HG02981 (cell line): ENCODE results near the gene XYLB.

Experiments
- ATAC-seq: cut with Tn5 transposase; IDR thresholded peaks from one replicate; pipeline ENCODE4 v1.9.1; 2021; ENCODE audit warnings: mild to moderate bottlenecking, moderate library complexity; ENCODE audit not compliant: unreplicated experiment

XYLB gene

DNA sequence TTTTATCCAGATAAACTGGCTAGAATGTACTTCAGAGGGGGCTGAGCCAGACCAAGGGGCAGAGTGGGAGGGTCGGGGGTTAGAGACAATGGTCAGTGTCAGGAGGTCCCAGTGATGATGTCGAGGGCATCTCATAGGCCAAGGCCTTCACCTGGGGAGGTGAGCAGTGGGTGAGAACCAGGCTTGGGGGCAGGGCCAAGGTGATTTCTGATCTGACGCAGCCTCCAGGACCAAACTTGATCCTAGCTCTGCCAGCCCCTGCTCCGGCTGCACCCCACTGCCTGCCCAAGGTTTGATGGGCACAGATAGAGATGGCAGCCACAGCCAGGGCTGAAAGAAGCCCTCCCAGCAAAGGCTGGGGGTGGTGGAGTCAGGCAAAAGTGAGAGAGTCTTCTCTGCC lies 14.9 kb downstream of the XYLB start:
- ATAC-seq = no peak

- no peak for ATAC-seq
These were observed 16.2 kb downstream of the XYLB start for GRCh38 chr3:38362825-38363224.

- no peak for ATAC-seq
These were observed 18.3 kb downstream of the XYLB start for GRCh38 chr3:38364721-38365400.

GRCh38 chr3:38365469-38366062 lies 19.0 kb downstream of the XYLB start:
- no peak for ATAC-seq

GRCh38 chr3:38366082-38366481 lies 19.5 kb downstream of the XYLB start:
- ATAC-seq = no peak

- no peak for ATAC-seq
These were observed 21.2 kb downstream of the XYLB start for GRCh38 chr3:38367779-38368178.

DNA sequence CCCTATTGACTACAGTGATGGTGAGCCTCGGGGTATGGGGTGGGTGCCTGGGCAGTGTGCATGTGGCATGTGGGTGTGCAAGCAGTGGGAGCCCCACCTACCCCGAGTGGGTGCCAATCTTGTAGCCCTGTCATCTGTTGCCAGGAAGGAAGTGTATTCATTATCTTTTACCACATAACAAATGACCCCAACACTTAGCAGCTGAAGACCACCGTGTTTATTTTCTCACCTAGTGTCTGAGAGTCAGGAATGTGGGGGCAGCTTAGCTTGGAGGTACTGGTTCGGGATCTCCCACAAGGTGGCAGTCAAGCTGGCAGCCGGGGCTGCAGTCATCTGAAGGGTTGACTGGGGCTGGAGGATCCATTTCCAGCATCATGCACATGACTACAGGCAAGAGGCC lies 21.7 kb downstream of the XYLB start:
- ATAC-seq = no peak

DNA sequence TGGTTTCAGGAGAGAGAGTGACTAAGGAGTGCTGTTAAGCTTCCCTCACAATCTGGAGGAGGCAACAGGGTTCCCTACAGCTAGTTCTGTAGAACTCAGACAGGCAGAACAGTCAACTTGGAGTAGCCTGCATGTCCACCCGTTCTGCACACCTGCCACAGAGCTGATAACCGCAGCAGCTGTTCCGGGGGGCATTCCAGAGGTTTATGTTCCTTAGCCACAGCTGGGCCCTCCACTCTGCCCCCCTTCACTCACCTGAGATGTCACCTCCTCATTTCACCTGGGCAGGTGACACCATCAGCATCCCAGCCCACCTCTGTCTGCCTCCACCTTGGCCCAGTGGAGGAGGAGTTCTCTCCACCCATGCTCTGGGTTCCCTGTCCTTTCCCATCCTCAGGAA lies 22.6 kb downstream of the XYLB start:
- no peak for ATAC-seq

GRCh38 chr3:38370149-38370548 lies 23.6 kb downstream of the XYLB start:
- no peak for ATAC-seq

DNA sequence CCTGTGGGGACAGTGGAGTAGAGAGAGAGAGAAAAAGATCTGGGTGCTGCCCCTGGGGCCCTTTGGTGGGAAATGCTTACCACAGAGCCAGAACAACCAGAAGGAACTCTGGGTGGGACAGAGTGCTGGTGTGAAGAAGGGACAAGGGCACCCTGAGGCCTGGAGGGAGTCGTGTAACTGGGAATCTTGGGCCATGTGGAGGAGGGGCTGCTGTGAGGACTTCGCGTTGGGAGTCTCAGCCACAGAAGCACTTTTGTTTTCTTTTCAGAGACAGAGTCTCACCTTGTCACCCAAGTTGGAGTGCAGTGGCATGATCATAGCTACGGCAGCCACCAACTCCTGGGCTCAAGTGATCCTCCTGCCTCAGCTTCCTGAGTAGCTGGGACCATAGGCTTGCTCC lies 24.3 kb downstream of the XYLB start:
- no peak for ATAC-seq

DNA sequence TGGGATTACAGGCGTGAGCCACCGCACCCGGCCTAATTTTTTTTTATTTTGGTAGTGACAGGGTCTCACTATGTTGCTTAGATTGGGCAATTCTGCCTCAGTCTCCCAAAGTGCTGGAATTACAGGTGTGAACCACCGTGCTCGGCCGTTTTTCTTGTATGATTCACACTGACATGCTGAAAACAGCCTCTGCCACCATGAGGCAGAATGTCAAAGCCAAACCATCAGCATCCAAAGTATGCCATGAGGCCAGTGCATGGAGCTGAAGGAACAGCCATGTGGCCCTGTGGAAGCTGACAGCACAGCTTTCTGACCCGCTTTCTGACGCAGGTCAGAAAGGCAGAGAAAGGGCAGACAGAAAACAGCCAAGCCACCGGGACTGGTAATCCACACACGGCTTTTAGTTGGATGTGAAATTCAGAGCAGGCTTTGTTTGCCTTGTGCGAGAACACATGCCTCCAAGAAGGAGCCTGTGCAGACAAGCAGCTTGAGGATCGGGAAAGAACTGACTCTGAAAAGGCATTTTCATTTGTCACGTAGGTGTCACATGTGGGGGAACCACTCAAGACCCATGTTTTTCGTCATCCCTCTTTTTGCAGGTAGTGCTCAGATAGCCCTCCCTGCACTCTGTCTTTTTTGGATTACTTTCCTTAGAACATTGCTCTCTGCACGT lies 25.1 kb downstream of the XYLB start:
- ATAC-seq = no peak

DNA sequence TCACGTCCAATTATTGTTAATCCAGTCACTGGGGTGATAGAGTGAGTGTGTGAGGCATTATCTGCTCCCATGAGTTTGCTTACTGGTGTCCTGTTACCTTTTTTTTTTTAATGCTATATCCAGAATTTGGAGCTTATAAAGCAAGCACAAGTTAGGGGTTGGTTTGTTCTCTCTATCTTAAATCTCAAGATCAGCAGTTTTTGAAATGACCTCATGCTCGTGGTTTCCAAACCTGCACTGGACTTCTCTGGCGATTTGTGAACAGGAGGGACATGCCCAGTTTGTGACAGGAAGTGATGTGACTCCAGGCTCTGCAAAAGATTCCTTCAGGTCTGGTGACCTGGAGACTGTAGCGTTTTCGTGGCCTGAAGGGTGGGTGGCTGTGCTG lies 25.6 kb downstream of the XYLB start:
- ATAC-seq = no peak

GRCh38 chr3:38374221-38374620 lies 27.6 kb downstream of the XYLB start:
- ATAC-seq = no peak

GRCh38 chr3:38375072-38375471 lies 28.5 kb downstream of the XYLB start:
- ATAC-seq = no peak

- no peak for ATAC-seq
These were observed 29.0 kb downstream of the XYLB start for GRCh38 chr3:38375488-38376097.

GRCh38 chr3:38376098-38376816 lies 29.7 kb downstream of the XYLB start:
- no peak for ATAC-seq

- ATAC-seq = no peak
These were observed 32.7 kb downstream of the XYLB start for GRCh38 chr3:38379201-38379770.

DNA sequence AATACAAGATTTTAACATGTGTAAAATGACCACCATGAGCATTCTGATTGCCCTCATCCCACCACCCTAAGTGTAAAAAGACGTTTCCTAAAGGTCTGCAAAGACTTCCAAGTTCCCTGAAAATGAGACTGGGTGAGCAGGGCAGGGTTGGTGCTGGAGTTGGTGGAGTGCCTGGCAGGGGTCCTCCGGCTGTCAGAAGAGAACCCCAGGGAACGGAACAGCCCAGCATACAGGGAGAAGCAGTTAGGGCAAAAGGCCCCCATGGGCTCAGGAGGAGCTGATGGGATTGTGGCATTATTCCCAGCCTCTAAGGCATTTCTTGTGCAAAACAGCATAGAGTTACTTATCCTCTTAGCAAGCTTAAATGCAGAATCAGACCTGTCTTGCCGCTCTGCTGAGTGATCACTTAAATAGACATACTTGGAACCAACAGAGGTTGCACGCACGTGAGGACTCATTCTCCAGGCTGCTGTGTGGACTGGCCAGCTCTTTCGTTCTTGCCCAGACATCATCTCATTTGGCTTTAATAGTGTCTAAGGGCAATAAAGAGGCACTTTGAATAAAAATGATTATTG lies 36.0 kb downstream of the XYLB start:
- no peak for ATAC-seq

GRCh38 chr3:38383156-38383875 lies 36.7 kb downstream of the XYLB start:
- ATAC-seq = no peak
